ENCODE data around the gene SESN2. TPM values are rescaled to one million over a fixed set of nuclear protein-coding genes. Genes with fewer than 3 reads are reported as not detected.

Gene SESN2
- total RNA-seq, 1 experiment from 2014 or later, result 118 TPM

DNA sequence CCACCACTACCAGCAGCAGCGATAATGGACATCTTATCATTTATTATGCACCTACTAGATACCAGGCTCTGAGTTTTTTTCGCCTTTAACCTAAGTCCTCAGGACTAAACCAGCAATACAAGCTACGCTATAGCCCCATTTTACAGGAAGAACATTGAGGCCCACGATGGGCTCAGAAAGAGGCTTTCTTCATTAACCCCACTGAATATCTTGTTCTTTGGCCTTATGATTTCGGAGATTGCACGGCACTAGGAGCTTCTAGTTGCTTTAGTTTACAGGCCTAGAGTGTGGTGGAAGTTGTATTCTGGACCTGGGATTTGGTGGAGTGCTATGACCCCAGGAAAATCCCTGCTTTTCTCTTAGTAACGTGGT is 1.5 kb downstream of the SESN2 start:
- Mint-ChIP-seq H3K36me3 (ENCODE audit: insufficient read depth, unreplicated experiment) (peaks cover 18% of the 10 kb centered on the region), H3K4me3 (ENCODE audit: unreplicated experiment) (peak overlapping the region; percentile 86), H3K9me3 (ENCODE audit: unreplicated experiment) (no peaks in the 10 kb centered on the region), H3K4me1 (ENCODE audit: insufficient read depth, unreplicated experiment) (peaks cover 26% of the 10 kb centered on the region), H3K27ac (ENCODE audit: low read depth, unreplicated experiment) (peak overlapping the region; percentile 84), H3K27me3 (ENCODE audit: insufficient read depth, unreplicated experiment) (no peaks in the 10 kb centered on the region)
- intact Hi-C loops (cut with micrococcal nuclease), result no loop called here
- CTCF ChIA-PET, result interaction anchor here (0.6 to 5.4 kb wide), 5 partner anchors 11 to 262 kb away, joined by 3 to 46 read pairs (median 4); partner anchors contain the start of gene MED18
- no peak for DNase-seq (ENCODE audit: unreplicated experiment)
- BruUV-seq (replicated peaks), result no TSS peak
- TF ChIP-seq, protein P1, sequence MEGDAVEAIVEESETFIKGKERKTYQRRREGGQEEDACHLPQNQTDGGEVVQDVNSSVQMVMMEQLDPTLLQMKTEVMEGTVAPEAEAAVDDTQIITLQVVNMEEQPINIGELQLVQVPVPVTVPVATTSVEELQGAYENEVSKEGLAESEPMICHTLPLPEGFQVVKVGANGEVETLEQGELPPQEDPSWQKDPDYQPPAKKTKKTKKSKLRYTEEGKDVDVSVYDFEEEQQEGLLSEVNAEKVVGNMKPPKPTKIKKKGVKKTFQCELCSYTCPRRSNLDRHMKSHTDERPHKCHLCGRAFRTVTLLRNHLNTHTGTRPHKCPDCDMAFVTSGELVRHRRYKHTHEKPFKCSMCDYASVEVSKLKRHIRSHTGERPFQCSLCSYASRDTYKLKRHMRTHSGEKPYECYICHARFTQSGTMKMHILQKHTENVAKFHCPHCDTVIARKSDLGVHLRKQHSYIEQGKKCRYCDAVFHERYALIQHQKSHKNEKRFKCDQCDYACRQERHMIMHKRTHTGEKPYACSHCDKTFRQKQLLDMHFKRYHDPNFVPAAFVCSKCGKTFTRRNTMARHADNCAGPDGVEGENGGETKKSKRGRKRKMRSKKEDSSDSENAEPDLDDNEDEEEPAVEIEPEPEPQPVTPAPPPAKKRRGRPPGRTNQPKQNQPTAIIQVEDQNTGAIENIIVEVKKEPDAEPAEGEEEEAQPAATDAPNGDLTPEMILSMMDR (IDR thresholded peaks at IDR 0.05; ENCODE audit: unreplicated experiment), result no peak
- POLR2A ChIA-PET, result interaction anchor here (0.7 to 9.7 kb wide), 15 partner anchors 14 to 387 kb away, joined by 3 to 362 read pairs (median 9); partner anchors contain the start of genes ATP5IF1, DNAJC8, MED18 and PHACTR4

DNA sequence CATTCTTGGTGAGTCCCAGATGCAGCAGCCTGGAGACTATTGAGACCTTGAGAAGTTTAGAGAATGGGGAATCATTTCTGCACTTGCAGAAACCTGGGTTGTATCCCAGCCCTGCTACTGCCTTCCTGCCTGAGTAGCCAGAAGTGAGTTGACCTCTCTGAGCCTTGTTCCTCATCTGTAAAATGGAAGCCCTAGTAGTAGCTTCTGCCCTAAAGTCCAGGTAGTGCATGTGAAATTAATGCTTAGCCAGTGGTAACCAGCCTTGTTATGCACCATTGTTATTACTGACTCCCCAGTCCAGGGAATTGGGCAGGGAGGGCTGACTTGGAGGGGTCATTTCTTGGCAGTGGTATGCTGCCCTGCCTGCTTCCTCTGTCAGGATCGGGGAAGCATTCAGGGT is 5.6 kb downstream of the SESN2 start:
- H3K27me3 Mint-ChIP-seq (ENCODE audit: insufficient read depth, unreplicated experiment), result no peaks in the 10 kb centered on the region
- POLR2A ChIA-PET, result interaction anchor here (1.1 to 9.7 kb wide), 2 partner anchors 18 to 29 kb away, joined by 5 to 362 read pairs; partner anchors contain the start of gene ATP5IF1
- peak overlapping the region; percentile 19 for H3K4me3 Mint-ChIP-seq (ENCODE audit: unreplicated experiment)
- peaks cover 33% of the 10 kb centered on the region for H3K36me3 Mint-ChIP-seq (ENCODE audit: insufficient read depth, unreplicated experiment)
- no peaks in the 10 kb centered on the region for H3K9me3 Mint-ChIP-seq (ENCODE audit: unreplicated experiment)
- TF ChIP-seq, protein P1 (IDR thresholded peaks at IDR 0.05; ENCODE audit: unreplicated experiment), result no peak
- CTCF ChIA-PET, result interaction anchor here (1.0 to 3.8 kb wide), 2 partner anchors 16 to 26 kb away, joined by 3 to 19 read pairs; no protein-coding TSS in a partner anchor
- H3K4me1 Mint-ChIP-seq (ENCODE audit: insufficient read depth, unreplicated experiment), result peaks cover 50% of the 10 kb centered on the region
- H3K27ac Mint-ChIP-seq (ENCODE audit: low read depth, unreplicated experiment), result no peak overlapping the region
- intact Hi-C loops (cut with micrococcal nuclease), result no loop called here
- no peak for DNase-seq (ENCODE audit: unreplicated experiment)
- no TSS peak for BruUV-seq (replicated peaks)

DNA sequence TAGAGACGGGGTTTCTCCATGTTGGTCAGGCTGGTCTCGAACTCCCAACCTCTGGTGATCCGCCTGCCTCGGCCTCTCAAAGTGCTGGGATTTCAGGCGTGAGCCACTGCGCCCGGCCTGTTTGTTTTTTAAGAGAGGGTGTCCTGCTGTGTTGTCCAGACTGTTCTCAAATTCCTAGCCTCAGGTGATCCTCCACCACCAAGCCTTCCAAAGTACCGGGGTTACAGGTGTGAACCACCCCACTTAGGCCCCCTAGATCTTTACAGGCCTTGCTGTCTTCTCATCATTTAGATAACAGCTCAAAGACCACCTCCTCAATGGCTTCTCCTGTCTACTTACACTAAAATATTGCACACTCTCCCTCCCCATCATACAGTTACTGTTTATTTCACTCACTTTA is 6.3 kb downstream of the SESN2 start:
- TF ChIP-seq, protein P1 (IDR thresholded peaks at IDR 0.05; ENCODE audit: unreplicated experiment), result no peak
- H3K27ac Mint-ChIP-seq (ENCODE audit: low read depth, unreplicated experiment), result no peak overlapping the region
- no peak overlapping the region for H3K4me3 Mint-ChIP-seq (ENCODE audit: unreplicated experiment)
- DNase-seq (ENCODE audit: unreplicated experiment), result no peak
- peaks cover 40% of the 10 kb centered on the region for H3K36me3 Mint-ChIP-seq (ENCODE audit: insufficient read depth, unreplicated experiment)
- CTCF ChIA-PET, result interaction anchor here (0.6 to 3.8 kb wide), 3 partner anchors 17 to 151 kb away, joined by 3 to 19 read pairs (median 5); no protein-coding TSS in a partner anchor
- intact Hi-C loops (cut with micrococcal nuclease), result no loop called here
- no peaks in the 10 kb centered on the region for H3K9me3 Mint-ChIP-seq (ENCODE audit: unreplicated experiment)
- BruUV-seq (replicated peaks), result no TSS peak
- H3K4me1 Mint-ChIP-seq (ENCODE audit: insufficient read depth, unreplicated experiment), result peaks cover 50% of the 10 kb centered on the region
- no peaks in the 10 kb centered on the region for H3K27me3 Mint-ChIP-seq (ENCODE audit: insufficient read depth, unreplicated experiment)
- POLR2A ChIA-PET, result interaction anchor here (0.6 to 1.4 kb wide), 2 partner anchors 17 to 119 kb away, joined by 3 to 10 read pairs; no protein-coding TSS in a partner anchor

DNA sequence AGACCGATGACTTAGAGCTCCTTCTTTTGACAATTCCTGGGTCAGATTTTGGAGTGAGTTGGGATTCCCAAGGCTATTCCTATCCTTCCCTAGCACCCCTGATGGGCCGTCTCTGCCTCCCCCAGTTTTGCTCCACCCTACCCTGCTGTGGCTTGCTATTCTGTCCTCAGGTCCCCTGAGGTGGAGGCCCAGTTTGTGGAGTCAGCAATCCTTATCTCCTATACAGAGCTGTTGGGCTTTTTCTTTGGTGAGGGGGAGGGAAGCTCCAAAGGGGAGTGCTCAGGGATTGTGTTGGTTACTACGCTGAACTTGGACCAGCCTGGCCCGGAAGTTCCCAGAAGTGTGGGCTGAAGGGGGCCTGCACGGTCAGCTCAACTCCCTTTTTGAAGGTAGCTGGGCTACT is 7.6 kb downstream of the SESN2 start:
- Mint-ChIP-seq H3K4me3 (ENCODE audit: unreplicated experiment) (no peak overlapping the region), H3K27ac (ENCODE audit: low read depth, unreplicated experiment) (no peak overlapping the region), H3K9me3 (ENCODE audit: unreplicated experiment) (no peaks in the 10 kb centered on the region), H3K36me3 (ENCODE audit: insufficient read depth, unreplicated experiment) (peaks cover 48% of the 10 kb centered on the region), H3K4me1 (ENCODE audit: insufficient read depth, unreplicated experiment) (peaks cover 43% of the 10 kb centered on the region), H3K27me3 (ENCODE audit: insufficient read depth, unreplicated experiment) (no peaks in the 10 kb centered on the region)
- intact Hi-C loops (cut with micrococcal nuclease), result no loop called here
- ChIA-PET CTCF (interaction anchor here (0.5 to 3.8 kb wide), 3 partner anchors 18 to 335 kb away, joined by 3 to 19 read pairs (median 3); no protein-coding TSS in a partner anchor), POLR2A (interaction anchor here (0.7 to 1.4 kb wide), 4 partner anchors 18 to 392 kb away, joined by 3 to 10 read pairs (median 4); partner anchors contain the start of genes ATP5IF1 and MED18)
- BruUV-seq (replicated peaks), result no TSS peak
- no peak for DNase-seq (ENCODE audit: unreplicated experiment)
- TF ChIP-seq, protein P1 (IDR thresholded peaks at IDR 0.05; ENCODE audit: unreplicated experiment), result no peak
